Astrocyte (in vitro differentiated cells and primary cell): ENCODE measurements around the gene CHD6. TPM values are rescaled to one million over a fixed set of nuclear protein-coding genes. Genes with fewer than 3 reads are reported as not detected.

Experiments used
- DNase-seq: peaks from one replicate; pipeline ENCODE4 v3.0.0-alpha.2; 2010; ENCODE audit warnings: low read depth
- FAIRE-seq: peaks from 2 replicates; lab custom pipeline; 2011; peaks lifted over from hg19 to GRCh38; lab: Jason Lieb, UNC
- H2AFZ ChIP-seq: 2 replicates; pipeline ENCODE4 v1.6.0; 2012; ENCODE audit warnings: low read depth, low read length, inconsistent platforms
- H3K27ac ChIP-seq: 2 replicates; pipeline ENCODE4 v1.5.1; 2011; ENCODE audit warnings: low read depth, low read length, inconsistent platforms
- H3K27me3 ChIP-seq: 2 replicates; pipeline ENCODE4 v1.6.0; 2011; ENCODE audit warnings: low read length, inconsistent platforms; ENCODE audit not compliant: insufficient read depth
- H3K36me3 ChIP-seq: 2 replicates; pipeline ENCODE4 v1.5.1; 2011; ENCODE audit warnings: low read length, inconsistent platforms; ENCODE audit not compliant: insufficient read depth
- H3K4me1 ChIP-seq: 2 replicates; pipeline ENCODE4 v1.5.1; 2011; ENCODE audit warnings: low read length, inconsistent platforms; ENCODE audit not compliant: insufficient read depth
- H3K4me2 ChIP-seq: 2 replicates; pipeline ENCODE4 v1.6.0; 2012; ENCODE audit warnings: low read length, inconsistent platforms
- H3K4me3 ChIP-seq: 2 replicates; pipeline ENCODE4 v1.5.1; 2011; ENCODE audit warnings: low read depth, mild to moderate bottlenecking, low read length, inconsistent platforms; ENCODE audit not compliant: insufficient read depth
- H3K79me2 ChIP-seq: 2 replicates; pipeline ENCODE4 v1.6.0; 2012; ENCODE audit warnings: mild to moderate bottlenecking, low read length, inconsistent platforms; ENCODE audit not compliant: insufficient read depth
- H3K9ac ChIP-seq: 2 replicates; pipeline ENCODE4 v1.6.0; 2012; ENCODE audit warnings: mild to moderate bottlenecking, low read length, inconsistent platforms
- H3K9me3 ChIP-seq: 2 replicates; pipeline ENCODE4 v1.5.1; 2012; ENCODE audit warnings: low read depth, mild to moderate bottlenecking, low read length, inconsistent platforms; ENCODE audit not compliant: insufficient read depth
- H4K20me1 ChIP-seq: 2 replicates; pipeline ENCODE4 v1.6.0; 2012; ENCODE audit warnings: low read length, inconsistent platforms; ENCODE audit not compliant: insufficient read depth
- H3K27ac Mint-ChIP-seq: one replicate; pipeline ENCODE4 v1.8.0; 2021; ENCODE audit warnings: mild to moderate bottlenecking, mixed read lengths; ENCODE audit not compliant: unreplicated experiment
- H3K27me3 Mint-ChIP-seq: one replicate; pipeline ENCODE4 v1.8.0; 2021; ENCODE audit warnings: low read depth, mixed read lengths; ENCODE audit not compliant: unreplicated experiment
- H3K36me3 Mint-ChIP-seq: one replicate; pipeline ENCODE4 v1.8.0; 2021; ENCODE audit warnings: low read depth, mixed read lengths; ENCODE audit not compliant: unreplicated experiment
- H3K4me1 Mint-ChIP-seq: one replicate; pipeline ENCODE4 v1.8.0; 2021; ENCODE audit warnings: low read depth, mixed read lengths; ENCODE audit not compliant: unreplicated experiment
- H3K4me3 Mint-ChIP-seq: one replicate; pipeline ENCODE4 v1.8.0; 2021; ENCODE audit warnings: mild to moderate bottlenecking, moderate library complexity, mixed read lengths; ENCODE audit not compliant: unreplicated experiment
- H3K9me3 Mint-ChIP-seq: one replicate; pipeline ENCODE4 v1.8.0; 2021; ENCODE audit warnings: mild to moderate bottlenecking, mixed read lengths; ENCODE audit not compliant: unreplicated experiment
- CTCF ChIP-seq: IDR thresholded peaks from 2 replicates; pipeline ENCODE4 v1.5.1; 2011; ENCODE audit warnings: low read depth, mild to moderate bottlenecking, inconsistent platforms, low read length, moderate library complexity; ENCODE audit not compliant: insufficient read depth
- EZH2 ChIP-seq: IDR thresholded peaks from 2 replicates; pipeline ENCODE4 v1.6.1; 2012; ENCODE audit warnings: mild to moderate bottlenecking, low read length, inconsistent platforms; ENCODE audit not compliant: insufficient read depth
- total RNA-seq: library from RNA; stranded (reverse); gene quantifications from 2 replicates; pipeline ENCODE4 v1.2.1, GENCODE V29; 2021

The CHD6 gene
- total RNA-seq, 1 donor from 2014 or later, result 44.7 TPM

DNA sequence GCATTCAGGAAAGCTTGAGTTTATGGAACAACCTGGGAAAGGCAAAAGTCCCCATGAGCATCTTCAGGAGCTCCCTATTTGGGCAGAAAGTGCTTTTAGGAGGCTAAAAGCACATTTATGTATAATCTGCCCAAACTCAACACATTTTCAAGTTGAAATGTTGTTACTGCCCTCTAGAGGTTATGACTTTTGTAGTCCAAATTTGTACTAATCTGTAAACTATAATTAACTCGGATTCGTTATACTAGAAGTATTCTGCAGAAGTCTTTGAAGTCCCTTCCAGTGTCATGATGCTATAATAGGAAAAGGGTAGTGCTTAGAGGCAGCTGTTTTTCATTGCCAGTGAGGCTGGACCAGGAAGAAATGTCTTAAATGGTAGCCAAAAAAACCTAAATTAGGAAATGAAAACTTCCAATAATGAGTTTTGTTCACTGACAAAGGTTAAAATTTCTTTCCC is 206.8 kb downstream of the CHD6 start:
- Mint-ChIP-seq H3K27me3 (no peaks in the 10 kb centered on the region), H3K27ac (no peak overlapping the region), H3K36me3 (peaks cover 24% of the 10 kb centered on the region), H3K4me1 (no peaks in the 10 kb centered on the region), H3K4me3 (no peak overlapping the region), H3K9me3 (no peaks in the 10 kb centered on the region)
- H3K4me1 ChIP-seq, result no peaks in the 10 kb centered on the region
- H3K36me3 ChIP-seq, result peaks cover 35% of the 10 kb centered on the region
- no peaks in the 10 kb centered on the region for H3K27me3 ChIP-seq
- H3K4me3 ChIP-seq, result no peak overlapping the region
- no peak overlapping the region for H3K27ac ChIP-seq
- H3K4me2 ChIP-seq, result peak overlapping the region; percentile 1
- H3K9me3 ChIP-seq, result no peaks in the 10 kb centered on the region
- H4K20me1 ChIP-seq, result peaks cover 11% of the 10 kb centered on the region
- no peak overlapping the region for H3K9ac ChIP-seq
- DNase-seq (peak; percentile 10), FAIRE-seq (peak; percentile 13)
- no peak overlapping the region for H2AFZ ChIP-seq
- TF ChIP-seq CTCF, result peak; percentile 53
- TF ChIP-seq EZH2, result no peak
- H3K79me2 ChIP-seq, result no peaks in the 10 kb centered on the region

DNA sequence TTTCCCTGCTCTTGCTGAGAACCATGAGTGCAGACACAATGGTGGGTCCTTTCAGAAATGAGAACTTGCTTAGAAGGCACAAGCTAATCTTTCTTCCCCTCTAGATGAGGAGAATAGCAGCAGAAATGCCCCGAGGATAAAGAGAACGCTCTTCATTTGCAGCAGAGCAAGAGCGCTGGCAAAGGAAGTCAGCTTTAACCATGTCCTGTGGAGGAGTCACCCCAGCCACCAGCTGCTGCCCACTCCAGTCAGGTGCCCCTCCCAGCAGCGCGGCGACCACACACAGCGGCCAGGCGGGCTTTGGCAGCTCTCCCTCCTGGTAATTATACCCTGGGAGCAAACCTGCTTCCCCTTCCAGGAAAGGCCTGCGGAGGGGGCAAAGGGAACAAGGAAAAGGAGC is 209.2 kb downstream of the CHD6 start:
- FAIRE-seq, result no peak
- Histone ChIP-seq H3K9me3 (no peaks in the 10 kb centered on the region), H3K36me3 (peaks cover 33% of the 10 kb centered on the region), H4K20me1 (peaks cover 11% of the 10 kb centered on the region), H3K4me3 (no peak overlapping the region), H3K4me2 (no peak overlapping the region), H2AFZ (no peak overlapping the region), H3K4me1 (no peaks in the 10 kb centered on the region), H3K27me3 (no peaks in the 10 kb centered on the region), H3K27ac (no peak overlapping the region), H3K79me2 (no peaks in the 10 kb centered on the region), H3K9ac (no peak overlapping the region)
- TF ChIP-seq CTCF (no peak), EZH2 (no peak)
- H3K4me1 Mint-ChIP-seq, result no peaks in the 10 kb centered on the region
- H3K27me3 Mint-ChIP-seq, result no peaks in the 10 kb centered on the region
- H3K27ac Mint-ChIP-seq, result no peak overlapping the region
- DNase-seq, result no peak
- H3K9me3 Mint-ChIP-seq, result no peaks in the 10 kb centered on the region
- H3K36me3 Mint-ChIP-seq, result peaks cover 17% of the 10 kb centered on the region
- no peak overlapping the region for H3K4me3 Mint-ChIP-seq

GRCh38 chr20:41408156-41408794 is 209.9 kb downstream of the CHD6 start:
- no peak for TF ChIP-seq EZH2
- no peak for TF ChIP-seq CTCF
- no peak overlapping the region for H3K4me2 ChIP-seq
- H4K20me1 ChIP-seq, result peaks cover 11% of the 10 kb centered on the region
- H3K36me3 ChIP-seq, result peaks cover 35% of the 10 kb centered on the region
- no peaks in the 10 kb centered on the region for H3K4me1 ChIP-seq
- no peaks in the 10 kb centered on the region for H3K27me3 ChIP-seq
- H3K27ac Mint-ChIP-seq, result no peak overlapping the region
- H3K4me1 Mint-ChIP-seq, result no peaks in the 10 kb centered on the region
- H3K4me3 ChIP-seq, result no peak overlapping the region
- no peak overlapping the region for H2AFZ ChIP-seq
- no peak overlapping the region for H3K9ac ChIP-seq
- H3K27me3 Mint-ChIP-seq, result no peaks in the 10 kb centered on the region
- no peak overlapping the region for H3K27ac ChIP-seq
- H3K79me2 ChIP-seq, result no peaks in the 10 kb centered on the region
- H3K4me3 Mint-ChIP-seq, result no peak overlapping the region
- peaks cover 12% of the 10 kb centered on the region for H3K36me3 Mint-ChIP-seq
- H3K9me3 ChIP-seq, result no peaks in the 10 kb centered on the region
- no peak for DNase-seq
- no peaks in the 10 kb centered on the region for H3K9me3 Mint-ChIP-seq
- FAIRE-seq, result no peak
